Hypothalamus (tissue), 51 donors: ENCODE data around the gene RIOX2.
A peak's percentile ranks its signal among the peaks of the same experiment; 100 is the strongest.

Source experiments
- DNase-seq, 51 donors: peaks; one replicate each; lab custom pipeline; 2025; lab: John Stamatoyannopoulos, UW

Gene RIOX2

DNA sequence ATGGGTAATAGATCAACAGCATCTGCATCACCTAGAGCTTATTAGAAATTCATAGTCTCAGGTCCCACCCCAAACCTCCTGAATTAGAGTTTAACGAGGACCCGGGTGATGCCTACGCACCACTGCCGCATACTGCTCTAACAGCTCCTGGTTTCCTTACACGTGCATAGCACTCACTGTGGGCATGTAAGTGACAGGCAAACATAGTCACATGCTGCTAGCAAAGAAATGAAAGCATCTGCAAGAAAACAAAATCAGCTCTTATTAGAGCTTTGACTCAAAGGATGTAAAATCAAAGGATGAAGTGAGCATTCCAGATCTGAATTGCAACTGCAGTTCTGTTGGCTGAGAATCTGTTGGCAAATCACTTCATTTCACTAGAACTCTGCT is 19.1 kb upstream of the RIOX2 start:
- peak in 1 of 51 donors; percentile 2 for DNase-seq

DNA sequence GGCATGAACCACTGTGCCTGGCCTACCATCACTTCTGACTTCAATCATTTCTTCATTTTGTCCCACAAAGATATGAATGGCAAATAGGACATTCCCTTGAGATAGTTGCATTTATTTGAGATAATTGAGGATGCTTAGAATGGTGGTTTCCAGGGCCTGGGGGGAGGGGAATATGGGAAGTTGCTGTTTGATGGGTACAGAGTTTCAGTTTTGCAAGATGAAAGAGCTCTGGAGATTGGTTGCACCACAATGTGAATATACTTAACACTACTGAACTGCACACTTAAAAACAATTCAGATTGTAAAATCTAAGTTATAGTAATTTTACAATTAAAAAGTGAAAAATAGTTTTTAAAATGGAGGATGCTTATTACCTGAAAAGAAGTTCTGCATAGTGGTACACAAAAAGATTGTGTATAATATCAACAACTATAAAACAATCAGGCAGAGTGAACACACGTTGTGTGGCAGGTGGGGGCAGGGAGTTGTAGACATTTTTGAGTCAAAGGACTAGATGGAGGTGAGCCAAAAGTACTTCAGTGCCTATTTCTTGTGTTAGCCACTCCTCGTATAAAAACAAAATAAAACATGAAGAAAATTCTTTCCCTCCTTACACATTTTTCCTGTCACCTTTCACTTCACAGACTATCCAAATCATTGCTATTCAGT is 18.5 kb upstream of the RIOX2 start:
- no peak for DNase-seq

GRCh38 chr3:97988784-97989568 is 16.7 kb upstream of the RIOX2 start:
- DNase-seq = no peak

DNA sequence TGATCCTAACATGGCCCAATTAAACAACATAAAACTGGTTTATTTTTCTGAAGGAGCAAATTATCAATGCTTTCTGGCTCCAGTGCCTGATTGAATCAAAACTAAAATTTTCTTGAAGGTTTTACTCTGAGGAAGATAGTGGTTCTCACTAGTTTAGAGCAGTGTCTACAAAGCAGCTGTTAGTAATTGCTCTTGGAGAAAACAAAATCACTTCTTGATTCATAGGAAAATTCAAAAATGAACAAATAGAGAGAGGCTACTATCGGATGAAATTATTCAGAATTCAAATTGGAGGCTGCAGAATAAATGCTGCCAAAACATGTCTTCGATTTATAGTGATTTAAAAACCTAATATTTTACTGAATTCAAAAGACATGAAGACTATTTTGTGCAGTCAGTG is 15.1 kb upstream of the RIOX2 start:
- DNase-seq = no peak

DNA sequence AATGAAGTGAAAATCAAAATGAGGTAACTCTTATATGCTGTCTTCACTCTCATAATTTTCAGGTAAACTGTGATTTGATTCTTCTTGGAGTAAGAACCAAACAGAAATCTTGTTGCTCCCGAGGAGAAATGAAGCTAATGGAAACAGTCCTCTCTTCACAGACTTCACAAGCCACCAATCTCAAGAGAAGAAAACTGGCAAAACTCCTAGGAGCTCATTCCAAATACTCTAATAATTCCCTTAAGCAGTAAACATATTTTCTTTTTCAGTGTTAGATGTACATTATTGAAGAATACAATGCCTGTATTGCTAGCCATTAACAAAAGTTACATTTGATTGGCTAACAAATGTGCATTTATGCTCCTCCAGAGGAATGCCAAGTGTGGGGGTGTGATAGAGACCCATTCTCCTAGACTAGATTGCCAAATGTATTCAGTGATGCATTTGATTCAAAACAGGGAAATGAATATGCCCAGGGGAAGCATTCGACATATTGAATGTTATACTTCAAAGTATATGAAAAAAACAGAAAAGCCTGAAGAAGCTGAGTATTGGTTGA is 11.8 kb upstream of the RIOX2 start:
- peak in 1 of 51 donors; percentile 18 for DNase-seq

- DNase-seq = no peak
Observed at GRCh38 chr3:97981886-97982285, 9.7 kb upstream of the RIOX2 start.

- DNase-seq = no peak
Observed at GRCh38 chr3:97979610-97980009, 7.4 kb upstream of the RIOX2 start.

GRCh38 chr3:97975466-97975865 is 3.2 kb upstream of the RIOX2 start:
- no peak for DNase-seq

GRCh38 chr3:97974996-97975395 is 2.8 kb upstream of the RIOX2 start:
- DNase-seq = no peak

- no peak for DNase-seq
Observed at GRCh38 chr3:97972976-97973375, 745 bp upstream of the RIOX2 start.

- DNase-seq = peak in 1 of 51 donors; percentile 21
Observed at GRCh38 chr3:97970956-97971620, 1.1 kb downstream of the RIOX2 start.

GRCh38 chr3:97970156-97970555 is 2.1 kb downstream of the RIOX2 start:
- DNase-seq = no peak

- peak in 1 of 51 donors; percentile 31 for DNase-seq
Observed at GRCh38 chr3:97969541-97969940, 2.7 kb downstream of the RIOX2 start.

DNA sequence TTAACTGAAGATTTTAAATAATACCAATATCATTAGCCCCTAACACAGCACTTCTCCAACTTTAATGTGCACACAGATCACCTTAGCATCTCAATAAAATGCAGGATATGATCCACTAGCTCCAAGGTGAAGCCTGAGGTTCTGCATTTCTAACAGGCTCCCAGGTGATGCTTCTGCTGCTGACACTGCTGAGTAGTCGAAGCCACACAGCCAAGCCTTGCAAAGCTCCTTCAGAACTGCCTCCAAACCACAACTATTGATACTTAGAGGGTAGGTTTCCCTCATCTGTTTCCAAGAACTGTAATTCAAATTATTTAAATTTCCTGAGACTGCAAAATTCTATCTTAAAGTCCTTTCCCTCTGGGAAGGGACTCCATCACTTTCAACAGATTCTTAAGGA is 3.9 kb downstream of the RIOX2 start:
- DNase-seq = no peak

- no peak for DNase-seq
Observed at GRCh38 chr3:97967966-97968365, 4.3 kb downstream of the RIOX2 start.

GRCh38 chr3:97960993-97961766 is 11.1 kb downstream of the RIOX2 start:
- no peak for DNase-seq

GRCh38 chr3:97960551-97960950 is 11.7 kb downstream of the RIOX2 start:
- DNase-seq = no peak

DNA sequence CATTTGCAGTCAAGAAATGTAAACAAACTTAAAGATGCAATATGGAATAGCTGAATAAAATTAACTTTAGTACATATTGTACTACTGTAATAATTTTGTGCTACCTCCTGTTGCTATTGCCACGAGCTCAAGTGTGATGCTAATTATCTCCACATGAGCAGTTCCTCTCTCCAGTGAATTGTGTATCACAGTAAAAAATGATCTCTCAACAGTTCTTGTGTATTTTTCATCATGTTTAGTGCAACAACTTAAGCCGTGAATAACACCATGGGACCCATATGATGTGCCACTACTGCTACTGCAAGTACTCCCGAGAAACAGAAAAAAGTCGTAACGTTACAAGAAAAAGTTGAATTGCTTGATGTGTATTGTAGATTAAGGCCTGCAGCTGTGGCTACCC is 12.4 kb downstream of the RIOX2 start:
- DNase-seq = no peak

DNA sequence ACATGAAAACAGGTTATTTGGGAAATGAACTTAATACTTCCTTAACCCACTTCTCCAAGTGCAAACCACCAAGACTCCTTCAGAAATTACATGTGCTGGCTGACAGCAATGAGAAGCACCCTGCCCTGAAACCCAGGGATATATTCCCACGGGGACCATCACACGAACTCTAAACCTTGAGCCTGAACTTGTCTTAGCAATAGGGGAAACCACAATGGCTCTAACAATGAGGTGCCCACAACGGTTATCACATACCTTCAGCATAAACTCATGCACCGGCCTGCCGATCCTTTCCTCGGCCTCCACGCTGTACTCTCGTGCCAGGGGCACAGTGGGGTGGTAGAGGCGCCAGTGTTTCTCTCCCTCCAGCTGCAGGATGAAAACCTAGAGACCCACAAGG is 13.4 kb downstream of the RIOX2 start:
- DNase-seq = no peak

DNA sequence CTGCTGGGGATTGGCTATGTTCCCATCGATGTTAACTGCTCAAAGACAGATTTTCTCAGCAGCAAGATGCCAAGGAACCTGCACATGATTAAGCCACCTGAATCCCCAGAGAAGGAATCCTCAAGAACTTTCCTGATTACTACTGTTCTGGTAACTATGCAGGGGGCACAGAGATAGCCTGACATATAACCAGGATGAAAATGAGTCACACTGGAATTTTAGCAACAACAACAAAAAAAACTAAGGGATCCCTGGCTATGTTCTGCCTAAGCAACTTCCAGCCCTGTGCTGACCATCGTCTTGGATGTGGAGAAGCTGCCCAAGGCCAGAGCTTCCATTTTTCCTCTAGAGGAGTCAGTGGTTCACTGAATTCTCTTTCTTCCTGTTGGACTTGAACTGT is 13.8 kb downstream of the RIOX2 start:
- DNase-seq = no peak
